Ascending aorta (tissue), 2 donors: ENCODE measurements around the gene CHD6. TPM values are rescaled to one million over a fixed set of nuclear protein-coding genes. Genes with fewer than 3 reads are reported as not detected.

Experiments used
- DNase-seq, 2 donors: peaks; one replicate each; pipeline ENCODE4 v3.0.0-alpha.2; 2019; ENCODE audit warnings: low spot score in 2 of 2
- H3K27ac ChIP-seq, 2 donors: fragments of 200-600 bp; sonication (generic); one replicate each; pipeline ENCODE4 v1.5.1; 2016 to 2017; ENCODE audit warnings: mild to moderate bottlenecking in 1 of 2
- H3K27me3 ChIP-seq: fragments of 200-600 bp; sonication (generic); one replicate; pipeline ENCODE4 v1.5.1; 2017
- H3K36me3 ChIP-seq, 2 donors: fragments of 200-600 bp; sonication (generic); one replicate each; pipeline ENCODE4 v1.5.1; 2016
- H3K4me1 ChIP-seq, 2 donors: fragments of 200-600 bp; sonication (generic); one replicate each; pipeline ENCODE4 v1.5.1; 2016 to 2017; ENCODE audit warnings: mild to moderate bottlenecking in 1 of 2
- H3K4me3 ChIP-seq, 2 donors: fragments of 200-600 bp; sonication (generic); one replicate each; pipeline ENCODE4 v1.5.1; 2016 to 2017; ENCODE audit warnings: mild to moderate bottlenecking in 1 of 2
- H3K9me3 ChIP-seq, 2 donors: fragments of 200-600 bp; sonication (generic); one replicate each; pipeline ENCODE4 v1.5.1; 2016
- intact Hi-C: fragments of 100-400 bp; cut with DNase I; formaldehyde crosslinking; loops from one replicate; pipeline ENCODE4 v1.15.1; 2023
- total RNA-seq: library from RNA; depleted of rRNA; stranded (reverse); fragments of >200 nt; gene quantifications from one replicate; pipeline ENCODE4 v1.1.0, GENCODE V29; 2016
- TF ChIP-seq, protein P1 (sequence below), 3 experiments: fragments of 200-600 bp in 2 of 3; fragments of 450-650 bp in 1 of 3; sonication (generic) in 2 of 3; IDR thresholded peaks; one replicate each; pipeline ENCODE4 v1.5.1; 2016 to 2019; ENCODE audit warnings: antibody characterized with exemption in 3 of 3, mild to moderate bottlenecking in 1 of 3, moderate library complexity in 1 of 3

The CHD6 gene
- total RNA-seq, 1 donor from 2014 or later: 42.9 TPM

- Histone ChIP-seq H3K4me3 (no peak overlapping the region), H3K9me3 (no peaks in the 10 kb centered on the region), H3K36me3 (peaks cover 22 to 46% of the 10 kb centered on the region in 2 donors), H3K27ac (no peak overlapping the region), H3K4me1 (no peaks in the 10 kb centered on the region), H3K27me3 (no peaks in the 10 kb centered on the region)
- intact Hi-C loops: no loop called here
- no peak for DNase-seq
- TF ChIP-seq, protein P1, sequence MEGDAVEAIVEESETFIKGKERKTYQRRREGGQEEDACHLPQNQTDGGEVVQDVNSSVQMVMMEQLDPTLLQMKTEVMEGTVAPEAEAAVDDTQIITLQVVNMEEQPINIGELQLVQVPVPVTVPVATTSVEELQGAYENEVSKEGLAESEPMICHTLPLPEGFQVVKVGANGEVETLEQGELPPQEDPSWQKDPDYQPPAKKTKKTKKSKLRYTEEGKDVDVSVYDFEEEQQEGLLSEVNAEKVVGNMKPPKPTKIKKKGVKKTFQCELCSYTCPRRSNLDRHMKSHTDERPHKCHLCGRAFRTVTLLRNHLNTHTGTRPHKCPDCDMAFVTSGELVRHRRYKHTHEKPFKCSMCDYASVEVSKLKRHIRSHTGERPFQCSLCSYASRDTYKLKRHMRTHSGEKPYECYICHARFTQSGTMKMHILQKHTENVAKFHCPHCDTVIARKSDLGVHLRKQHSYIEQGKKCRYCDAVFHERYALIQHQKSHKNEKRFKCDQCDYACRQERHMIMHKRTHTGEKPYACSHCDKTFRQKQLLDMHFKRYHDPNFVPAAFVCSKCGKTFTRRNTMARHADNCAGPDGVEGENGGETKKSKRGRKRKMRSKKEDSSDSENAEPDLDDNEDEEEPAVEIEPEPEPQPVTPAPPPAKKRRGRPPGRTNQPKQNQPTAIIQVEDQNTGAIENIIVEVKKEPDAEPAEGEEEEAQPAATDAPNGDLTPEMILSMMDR (IDR thresholded peaks at IDR 0.05): no peak
Measured at GRCh38 chr20:41432746-41433145, 185.4 kb downstream of the CHD6 start.

GRCh38 chr20:41428285-41428684 is 189.9 kb downstream of the CHD6 start:
- Histone ChIP-seq H3K4me3 (no peak overlapping the region), H3K27me3 (no peaks in the 10 kb centered on the region), H3K36me3 (peaks cover 18 to 46% of the 10 kb centered on the region in 2 donors), H3K4me1 (no peaks in the 10 kb centered on the region), H3K9me3 (no peaks in the 10 kb centered on the region), H3K27ac (no peak overlapping the region)
- no peak for DNase-seq
- intact Hi-C loops: no loop called here
- TF ChIP-seq, protein P1 (IDR thresholded peaks at IDR 0.05): no peak

DNA sequence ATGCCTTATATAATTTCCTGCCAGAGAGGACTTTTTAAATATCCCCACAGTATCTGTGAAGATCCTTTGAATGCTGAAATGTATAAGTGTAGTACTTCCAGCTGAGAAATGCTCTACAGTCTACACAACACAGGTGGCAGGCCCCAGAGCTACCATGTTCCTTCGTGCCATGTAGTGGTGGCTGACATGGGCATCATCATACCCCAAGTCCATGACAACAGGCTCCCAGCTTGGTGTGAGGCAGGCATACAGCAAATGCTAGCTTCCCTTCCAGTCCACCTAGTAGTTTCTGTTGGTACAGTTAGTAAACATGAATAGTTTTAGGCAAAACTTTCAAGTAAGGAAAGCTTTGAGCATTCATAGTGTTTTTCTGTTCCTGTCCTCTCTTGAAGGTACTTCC is 190.3 kb downstream of the CHD6 start:
- no peaks in the 10 kb centered on the region for H3K27me3 ChIP-seq
- H3K27ac ChIP-seq: no peak overlapping the region
- no peak overlapping the region for H3K4me3 ChIP-seq
- no peak for DNase-seq
- no peaks in the 10 kb centered on the region for H3K9me3 ChIP-seq
- no peaks in the 10 kb centered on the region for H3K4me1 ChIP-seq
- peaks cover 20 to 50% of the 10 kb centered on the region in 2 donors for H3K36me3 ChIP-seq
- TF ChIP-seq, protein P1 (IDR thresholded peaks at IDR 0.05): no peak
- intact Hi-C loops: no loop called here

DNA sequence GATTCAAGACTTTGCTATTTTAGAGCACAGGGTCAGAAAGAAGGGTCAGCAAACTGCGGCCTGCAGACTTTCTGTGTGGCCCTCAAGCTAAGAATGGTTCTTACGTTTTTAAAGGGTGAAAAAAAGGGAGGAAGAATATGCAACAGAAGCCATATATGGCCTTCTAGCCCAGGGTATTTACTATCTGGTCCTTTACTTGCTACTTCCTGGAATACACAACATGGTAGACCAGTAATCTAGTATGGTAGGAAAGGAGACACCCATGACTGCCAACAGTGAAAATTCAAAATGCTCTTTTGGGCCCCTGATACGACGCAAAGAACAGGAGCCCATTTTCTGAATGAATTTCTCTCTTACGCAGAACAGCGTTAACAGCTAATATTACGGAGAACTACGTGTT is 191.2 kb downstream of the CHD6 start:
- Histone ChIP-seq H3K36me3 (peaks cover 27 to 59% of the 10 kb centered on the region in 2 donors), H3K9me3 (no peaks in the 10 kb centered on the region), H3K27ac (no peak overlapping the region), H3K4me1 (no peaks in the 10 kb centered on the region), H3K27me3 (no peaks in the 10 kb centered on the region), H3K4me3 (no peak overlapping the region)
- intact Hi-C loops: no loop called here
- DNase-seq: no peak
- TF ChIP-seq, protein P1 (IDR thresholded peaks at IDR 0.05): no peak

GRCh38 chr20:41426086-41426830 is 191.9 kb downstream of the CHD6 start:
- H3K36me3 ChIP-seq: peaks cover 34 to 66% of the 10 kb centered on the region in 2 donors

More at GRCh38 chr20:41426086-41426830, 191.9 kb downstream of the CHD6 start:
- TF ChIP-seq, protein P1 (IDR thresholded peaks at IDR 0.05): no peak
- Histone ChIP-seq H3K27ac (no peak overlapping the region), H3K4me3 (no peak overlapping the region), H3K27me3 (no peaks in the 10 kb centered on the region), H3K4me1 (no peaks in the 10 kb centered on the region), H3K9me3 (no peaks in the 10 kb centered on the region)
- DNase-seq: no peak
- intact Hi-C loops: no loop called here
